ENCODE data around the gene ERBB4. TPM values are rescaled to one million over a fixed set of nuclear protein-coding genes. Genes with fewer than 3 reads are reported as not detected.

Gene ERBB4
- total RNA-seq, 1 donor from 2014 or later, result 2.2 TPM

DNA sequence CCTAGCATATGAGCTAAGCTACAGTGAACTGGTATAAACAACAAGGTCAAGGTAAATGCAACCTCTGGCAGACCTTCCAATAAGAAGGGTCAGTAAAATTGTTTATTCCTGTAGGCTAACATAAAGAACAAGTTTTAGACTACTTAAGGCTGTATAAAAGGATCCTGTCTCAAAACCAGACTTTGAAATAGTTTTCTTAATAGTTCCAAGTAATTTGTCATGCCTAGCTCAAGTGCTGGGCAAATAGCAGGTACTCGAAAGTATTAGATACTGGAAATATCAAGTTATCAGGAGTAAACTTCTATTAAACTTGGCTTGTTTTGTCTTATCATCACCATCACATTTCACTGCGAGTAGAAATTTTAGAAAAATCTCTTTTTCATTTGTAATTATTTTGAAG lies 1087.0 kb downstream of the ERBB4 start:
- DNase-seq (ENCODE audit: low read depth), result no peak
- H3K4me3 ChIP-seq (ENCODE audit: low read depth, low read length), result no peak overlapping the region
- TF ChIP-seq, protein P1, sequence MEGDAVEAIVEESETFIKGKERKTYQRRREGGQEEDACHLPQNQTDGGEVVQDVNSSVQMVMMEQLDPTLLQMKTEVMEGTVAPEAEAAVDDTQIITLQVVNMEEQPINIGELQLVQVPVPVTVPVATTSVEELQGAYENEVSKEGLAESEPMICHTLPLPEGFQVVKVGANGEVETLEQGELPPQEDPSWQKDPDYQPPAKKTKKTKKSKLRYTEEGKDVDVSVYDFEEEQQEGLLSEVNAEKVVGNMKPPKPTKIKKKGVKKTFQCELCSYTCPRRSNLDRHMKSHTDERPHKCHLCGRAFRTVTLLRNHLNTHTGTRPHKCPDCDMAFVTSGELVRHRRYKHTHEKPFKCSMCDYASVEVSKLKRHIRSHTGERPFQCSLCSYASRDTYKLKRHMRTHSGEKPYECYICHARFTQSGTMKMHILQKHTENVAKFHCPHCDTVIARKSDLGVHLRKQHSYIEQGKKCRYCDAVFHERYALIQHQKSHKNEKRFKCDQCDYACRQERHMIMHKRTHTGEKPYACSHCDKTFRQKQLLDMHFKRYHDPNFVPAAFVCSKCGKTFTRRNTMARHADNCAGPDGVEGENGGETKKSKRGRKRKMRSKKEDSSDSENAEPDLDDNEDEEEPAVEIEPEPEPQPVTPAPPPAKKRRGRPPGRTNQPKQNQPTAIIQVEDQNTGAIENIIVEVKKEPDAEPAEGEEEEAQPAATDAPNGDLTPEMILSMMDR (conservative IDR thresholded peaks at IDR 0.05; ENCODE audit: low read depth, low read length), result no peak

DNA sequence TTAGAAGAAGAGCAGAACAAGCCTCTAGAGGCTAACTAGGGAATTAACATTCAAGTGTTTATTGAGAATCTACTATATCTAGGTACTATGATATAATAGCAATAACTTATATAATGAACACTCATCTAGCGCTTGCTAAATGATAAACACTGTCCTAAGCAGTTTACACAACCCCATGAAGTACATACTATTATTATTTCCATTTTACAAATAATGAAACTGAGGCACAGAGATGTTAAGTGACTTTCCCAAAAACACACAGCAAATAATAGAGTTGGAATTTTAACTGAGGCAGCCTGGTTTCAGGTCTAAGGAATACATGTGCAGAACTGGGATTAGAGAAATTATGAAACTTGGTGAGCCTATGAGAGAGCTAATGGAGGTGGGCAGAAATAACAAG lies 1088.8 kb downstream of the ERBB4 start:
- DNase-seq (ENCODE audit: low read depth), result no peak
- TF ChIP-seq, protein P1 (conservative IDR thresholded peaks at IDR 0.05; ENCODE audit: low read depth, low read length), result no peak
- no peak overlapping the region for H3K4me3 ChIP-seq (ENCODE audit: low read depth, low read length)

DNA sequence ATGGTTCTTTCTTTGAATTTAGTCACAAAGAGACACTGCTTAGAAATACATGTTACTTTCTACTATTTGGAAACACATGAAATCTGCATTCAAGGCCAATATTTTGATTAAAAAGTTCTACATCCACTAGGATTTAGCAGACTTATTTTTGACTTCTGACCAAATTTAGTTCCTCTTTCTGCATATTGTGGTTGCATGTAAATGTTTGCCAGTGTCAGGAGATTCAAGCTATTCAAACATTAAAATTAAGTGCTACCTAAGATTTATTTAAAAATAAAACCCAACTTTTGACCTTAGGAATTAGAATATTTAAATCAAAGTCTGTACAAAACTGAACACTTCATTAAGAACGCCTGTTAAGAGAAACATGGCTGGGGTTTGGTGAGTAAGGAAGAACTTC lies 1091.1 kb downstream of the ERBB4 start:
- TF ChIP-seq, protein P1 (conservative IDR thresholded peaks at IDR 0.05; ENCODE audit: low read depth, low read length), result no peak
- no peak for DNase-seq (ENCODE audit: low read depth)
- no peak overlapping the region for H3K4me3 ChIP-seq (ENCODE audit: low read depth, low read length)

DNA sequence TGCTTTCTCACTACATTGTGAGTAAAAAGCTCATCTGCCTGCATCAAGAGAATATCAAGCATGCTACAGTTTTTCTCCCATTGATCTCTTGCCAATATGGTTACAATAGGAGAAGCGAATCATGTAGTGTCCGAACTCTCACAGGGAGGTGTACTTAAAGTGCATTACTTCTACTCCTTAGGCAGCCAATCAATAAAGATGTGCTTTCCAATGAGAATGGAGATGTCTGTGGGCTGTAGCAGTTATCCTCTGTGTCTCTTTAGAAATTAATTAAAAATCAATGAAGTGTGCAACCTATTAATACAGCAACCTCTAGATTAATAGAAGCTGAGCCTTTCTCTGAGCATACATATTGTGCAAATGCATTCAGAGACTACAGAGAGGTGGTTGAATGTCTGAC lies 1098.5 kb downstream of the ERBB4 start:
- no peak for DNase-seq (ENCODE audit: low read depth)
- TF ChIP-seq, protein P1 (conservative IDR thresholded peaks at IDR 0.05; ENCODE audit: low read depth, low read length), result no peak
- no peak overlapping the region for H3K4me3 ChIP-seq (ENCODE audit: low read depth, low read length)

DNA sequence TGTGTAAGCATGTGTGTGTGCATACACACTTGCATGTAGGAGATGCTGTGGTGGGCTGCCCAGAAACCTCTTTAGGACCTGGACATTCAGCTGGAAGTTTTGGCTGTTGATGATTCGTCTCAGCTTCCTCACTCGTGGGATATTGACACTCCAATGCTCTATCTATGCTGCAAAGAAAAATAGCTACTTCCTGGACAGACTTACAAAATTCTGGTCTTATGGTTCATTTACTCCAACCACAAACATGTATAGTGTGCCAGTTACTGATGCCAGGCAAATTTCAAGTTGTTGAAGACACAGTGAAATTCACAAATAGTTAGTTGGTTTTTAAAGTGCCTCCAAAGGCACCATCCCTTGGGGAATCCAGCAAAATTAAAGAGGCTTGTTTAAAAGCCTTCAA lies 1099.6 kb downstream of the ERBB4 start:
- TF ChIP-seq, protein P1 (conservative IDR thresholded peaks at IDR 0.05; ENCODE audit: low read depth, low read length), result no peak
- DNase-seq (ENCODE audit: low read depth), result no peak
- no peak overlapping the region for H3K4me3 ChIP-seq (ENCODE audit: low read depth, low read length)

DNA sequence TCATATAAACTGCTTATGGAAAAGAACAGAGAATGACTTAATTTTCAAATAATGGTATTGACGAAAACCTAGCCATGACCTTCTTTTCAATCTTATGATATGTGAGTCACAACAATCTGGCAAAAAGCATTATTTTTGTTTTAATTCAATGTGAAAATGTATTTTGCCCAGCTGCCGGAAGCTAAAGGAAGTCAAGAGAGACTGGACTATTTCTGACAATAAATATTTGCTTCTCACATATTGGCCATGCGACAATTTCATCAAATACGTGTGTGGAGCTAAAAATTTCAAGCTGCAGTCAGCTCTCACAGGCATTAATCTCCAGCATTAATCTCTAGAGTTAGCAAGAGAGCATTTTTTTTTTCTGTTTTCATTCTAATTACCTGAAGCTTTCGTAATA lies 1101.2 kb downstream of the ERBB4 start:
- no peak overlapping the region for H3K4me3 ChIP-seq (ENCODE audit: low read depth, low read length)
- TF ChIP-seq, protein P1 (conservative IDR thresholded peaks at IDR 0.05; ENCODE audit: low read depth, low read length), result no peak
- no peak for DNase-seq (ENCODE audit: low read depth)

DNA sequence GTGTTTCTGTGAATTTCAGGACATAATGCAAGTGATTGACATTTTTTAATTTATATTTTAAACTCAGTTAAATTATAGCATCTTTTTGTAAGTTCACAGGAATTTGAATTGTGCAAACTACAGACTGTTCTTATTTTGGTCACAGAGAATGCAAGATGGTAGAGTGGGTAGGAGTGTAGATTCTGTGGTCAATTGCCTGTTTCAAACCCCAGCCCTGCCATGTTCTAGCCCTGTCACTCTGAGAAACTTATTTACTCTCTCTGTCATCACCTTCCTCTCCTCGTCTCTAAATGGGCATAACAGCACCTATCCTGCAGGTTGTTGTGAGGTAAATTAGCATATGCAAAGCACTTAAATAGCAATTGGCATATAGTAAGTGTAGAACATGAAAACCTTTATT lies 1102.4 kb downstream of the ERBB4 start:
- no peak for DNase-seq (ENCODE audit: low read depth)
- TF ChIP-seq, protein P1 (conservative IDR thresholded peaks at IDR 0.05; ENCODE audit: low read depth, low read length), result no peak
- H3K4me3 ChIP-seq (ENCODE audit: low read depth, low read length), result no peak overlapping the region
